ENCODE data around the gene PKD1. TPM values are rescaled to one million over a fixed set of nuclear protein-coding genes. Genes with fewer than 3 reads are reported as not detected.
A peak's percentile ranks its signal among the peaks of the same experiment; 100 is the strongest.

PKD1 gene
- total and polyA plus RNA-seq, 2 of the 13 experiments (the other 11 are each of a cell fraction or from before 2014, with no cell fraction given) = 22.1 to 23.0 TPM

DNA sequence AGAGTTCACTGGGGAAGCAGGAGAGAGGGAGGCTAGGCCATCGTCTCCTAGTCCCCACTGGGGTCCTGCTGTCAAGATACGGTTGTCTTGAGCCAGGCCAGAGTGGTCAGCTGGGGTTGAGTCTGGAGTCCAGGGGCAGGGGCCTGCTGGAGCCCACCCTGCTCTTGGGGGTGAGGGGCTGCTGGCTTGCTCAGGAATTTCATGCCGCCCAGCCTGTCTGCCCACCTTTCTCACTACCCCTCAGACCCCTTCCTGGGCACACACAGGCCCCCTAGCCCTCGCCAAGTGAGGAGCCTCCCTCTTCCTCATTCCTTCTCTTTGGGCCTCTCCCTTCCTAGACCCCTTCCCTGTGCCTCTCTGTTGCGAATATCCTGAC, 21.1 kb upstream of the PKD1 start:
- H3K36me3 ChIP-seq (replicated peaks in 1 of 2; ENCODE audit: control insufficient read depth in 1 of 2, insufficient read depth in 2 of 2, low read length in 2 of 2) = peaks cover 0 to 7% of the 10 kb centered on the region in 2 experiments
- FAIRE-seq = no peak
- intact Hi-C loops (cut with micrococcal nuclease; ENCODE audit: unreplicated experiment) = no loop called here
- H3K27ac ChIP-seq (ENCODE audit: extremely low read length, insufficient read depth, low read length) = peak overlapping the region; percentile 61
- CTCF ChIA-PET (ENCODE audit: low intra/inter-chr PET ratio, low total read pairs) = no interaction called here
- DNase-seq (ENCODE audit: low spot score) = no peak
- no peaks in the 10 kb centered on the region for H3K9me3 ChIP-seq (ENCODE audit: low read length)
- in situ Hi-C loops (cut with HindIII; ENCODE audit: extremely low pct_ligation_motif_present, low pct_unique_long_range_greater_than_20kb) = no loop called here
- peak overlapping the region; percentile 91 to 98 (median 95) for H3K4me3 ChIP-seq (replicated peaks in 1 of 3; ENCODE audit: insufficient read depth in 1 of 3, low read depth in 2 of 3, low read length in 3 of 3)
- H2AFZ ChIP-seq (ENCODE audit: low read length) = no peak overlapping the region
- peak overlapping the region; percentile 84 for H3K9ac ChIP-seq (ENCODE audit: insufficient read depth, low read depth, low read length)
- no TSS peak for BruUV-seq (replicated peaks)
- H4K20me1 ChIP-seq (ENCODE audit: insufficient read depth, low read length) = peaks cover 63% of the 10 kb centered on the region
- 52% methylated on average over 4 of the region's 5 CpGs for WGBS (ENCODE audit: low lambda C conversion rate)
- ATAC-seq = no peak
- H3K27me3 ChIP-seq (ENCODE audit: control insufficient read depth in 1 of 2, insufficient read depth in 2 of 2, low read length in 2 of 2) = no peaks in the 10 kb centered on the region; a peak in 1 of 5 replicates
- POLR2A ChIA-PET = interaction anchor here (1.0 to 6.6 kb wide), 9 partner anchors 9 to 216 kb away, joined by 3 to 79 read pairs (median 8); partner anchors contain the start of genes ECI1, RAB26 and RPS2
- peaks cover 74% of the 10 kb centered on the region for H3K4me1 ChIP-seq (ENCODE audit: insufficient read depth, low read length)
- peaks cover 68% of the 10 kb centered on the region for H3K79me2 ChIP-seq (ENCODE audit: insufficient read depth, low read length)
- H3K4me2 ChIP-seq (ENCODE audit: low read depth, low read length) = peak overlapping the region; percentile 95
- TF ChIP-seq POLR2AphosphoS5 (IDR thresholded peaks at IDR 0.05; ENCODE audit: low read depth, low read length) (0 out of 2 replicates have a peak, but pooled peaks have one; percentile 30), PRPF4 (IDR thresholded peaks at IDR 0.05; ENCODE audit: low read depth, low read length, poor library complexity, severe bottlenecking) (no peak), KDM5A (IDR thresholded peaks at IDR 0.05; ENCODE audit: borderline replicate concordance, low read length) (no peak), NFYC (CRISPR knock-in tag; IDR thresholded peaks at IDR 0.05) (no peak), NR3C1 (CRISPR knock-in tag; IDR thresholded peaks at IDR 0.05) (no peak), GTF3A (CRISPR knock-in tag; conservative IDR thresholded peaks at IDR 0.05) (no peak), SNAPC2 (CRISPR knock-in tag; IDR thresholded peaks at IDR 0.05) (no peak), MEIS2 (CRISPR knock-in tag; IDR thresholded peaks at IDR 0.05) (no peak), ZNF256 (CRISPR knock-in tag; conservative IDR thresholded peaks at IDR 0.05) (no peak), ZIK1 (CRISPR knock-in tag; IDR thresholded peaks at IDR 0.05; ENCODE audit: borderline replicate concordance, low read depth) (no peak), KLF13 (CRISPR knock-in tag; IDR thresholded peaks at IDR 0.05) (no peak), ZFAT (CRISPR knock-in tag; conservative IDR thresholded peaks at IDR 0.05) (no peak), POLR2A (IDR thresholded peaks at IDR 0.05; ENCODE audit: insufficient read depth in 1 of 2, low read depth in 2 of 2, low read length in 2 of 2) (peak; percentile 34 to 47; a peak in 1 of 4 replicates), ELF4 (CRISPR knock-in tag; IDR thresholded peaks at IDR 0.05; ENCODE audit: borderline replicate concordance) (no peak), FOSL2 (CRISPR knock-in tag; IDR thresholded peaks at IDR 0.05) (no peak), ZNF12 (CRISPR knock-in tag; IDR thresholded peaks at IDR 0.05) (no peak), ZNF652 (CRISPR knock-in tag; IDR thresholded peaks at IDR 0.05; ENCODE audit: borderline replicate concordance, low read depth) (no peak), NFE2L2 (IDR thresholded peaks at IDR 0.05; ENCODE audit: low read length) (no peak), ZNF607 (CRISPR knock-in tag; IDR thresholded peaks at IDR 0.05; ENCODE audit: borderline replicate concordance) (no peak), ZNF510 (CRISPR knock-in tag; IDR thresholded peaks at IDR 0.05; ENCODE audit: low read depth) (no peak), AGO2 (optimal IDR thresholded peaks at IDR 0.05; ENCODE audit: low read depth, low read length) (peak; percentile 2)
- TF ChIP-seq, protein P1, sequence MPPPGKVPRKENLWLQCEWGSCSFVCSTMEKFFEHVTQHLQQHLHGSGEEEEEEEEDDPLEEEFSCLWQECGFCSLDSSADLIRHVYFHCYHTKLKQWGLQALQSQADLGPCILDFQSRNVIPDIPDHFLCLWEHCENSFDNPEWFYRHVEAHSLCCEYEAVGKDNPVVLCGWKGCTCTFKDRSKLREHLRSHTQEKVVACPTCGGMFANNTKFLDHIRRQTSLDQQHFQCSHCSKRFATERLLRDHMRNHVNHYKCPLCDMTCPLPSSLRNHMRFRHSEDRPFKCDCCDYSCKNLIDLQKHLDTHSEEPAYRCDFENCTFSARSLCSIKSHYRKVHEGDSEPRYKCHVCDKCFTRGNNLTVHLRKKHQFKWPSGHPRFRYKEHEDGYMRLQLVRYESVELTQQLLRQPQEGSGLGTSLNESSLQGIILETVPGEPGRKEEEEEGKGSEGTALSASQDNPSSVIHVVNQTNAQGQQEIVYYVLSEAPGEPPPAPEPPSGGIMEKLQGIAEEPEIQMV (CRISPR knock-in tag; IDR thresholded peaks at IDR 0.05; ENCODE audit: low read depth) = peak; percentile 25; the same call in 1 of the 2 replicates
- TF ChIP-seq, protein P2, sequence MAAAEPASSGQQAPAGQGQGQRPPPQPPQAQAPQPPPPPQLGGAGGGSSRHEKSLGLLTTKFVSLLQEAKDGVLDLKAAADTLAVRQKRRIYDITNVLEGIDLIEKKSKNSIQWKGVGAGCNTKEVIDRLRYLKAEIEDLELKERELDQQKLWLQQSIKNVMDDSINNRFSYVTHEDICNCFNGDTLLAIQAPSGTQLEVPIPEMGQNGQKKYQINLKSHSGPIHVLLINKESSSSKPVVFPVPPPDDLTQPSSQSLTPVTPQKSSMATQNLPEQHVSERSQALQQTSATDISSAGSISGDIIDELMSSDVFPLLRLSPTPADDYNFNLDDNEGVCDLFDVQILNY (CRISPR knock-in tag; conservative IDR thresholded peaks at IDR 0.05) = no peak
- TF ChIP-seq, protein P3, sequence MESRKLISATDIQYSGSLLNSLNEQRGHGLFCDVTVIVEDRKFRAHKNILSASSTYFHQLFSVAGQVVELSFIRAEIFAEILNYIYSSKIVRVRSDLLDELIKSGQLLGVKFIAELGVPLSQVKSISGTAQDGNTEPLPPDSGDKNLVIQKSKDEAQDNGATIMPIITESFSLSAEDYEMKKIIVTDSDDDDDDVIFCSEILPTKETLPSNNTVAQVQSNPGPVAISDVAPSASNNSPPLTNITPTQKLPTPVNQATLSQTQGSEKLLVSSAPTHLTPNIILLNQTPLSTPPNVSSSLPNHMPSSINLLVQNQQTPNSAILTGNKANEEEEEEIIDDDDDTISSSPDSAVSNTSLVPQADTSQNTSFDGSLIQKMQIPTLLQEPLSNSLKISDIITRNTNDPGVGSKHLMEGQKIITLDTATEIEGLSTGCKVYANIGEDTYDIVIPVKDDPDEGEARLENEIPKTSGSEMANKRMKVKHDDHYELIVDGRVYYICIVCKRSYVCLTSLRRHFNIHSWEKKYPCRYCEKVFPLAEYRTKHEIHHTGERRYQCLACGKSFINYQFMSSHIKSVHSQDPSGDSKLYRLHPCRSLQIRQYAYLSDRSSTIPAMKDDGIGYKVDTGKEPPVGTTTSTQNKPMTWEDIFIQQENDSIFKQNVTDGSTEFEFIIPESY (CRISPR knock-in tag; IDR thresholded peaks at IDR 0.05) = no peak
